Hematopoietic multipotent progenitor cell treated with erythropoietin and hydrocortisone succinate and interleukin-3 and kit ligand, for 6 days (in vitro differentiated cells): ENCODE measurements around the gene DMBX1.
A peak's percentile ranks its signal among the peaks of the same experiment; 100 is the strongest.

Source experiments
- DNase-seq: peaks from one replicate; pipeline ENCODE4 v3.0.0-alpha.2; 2015

Gene DMBX1

GRCh38 chr1:46489638-46490405, at the start of gene DMBX1:
Gene DMBX1 (plus strand): TSS chr1:46489836. CDS start chr1:46507011, 17,175 bp downstream.
- DNase-seq, result peak; percentile 65

GRCh38 chr1:46440478-46440877, 49.2 kb upstream of the DMBX1 start:
- no peak for DNase-seq

- peak; percentile 95 for DNase-seq
Measured at GRCh38 chr1:46442317-46443161, 47.1 kb upstream of the DMBX1 start.

- DNase-seq, result no peak
Measured at GRCh38 chr1:46444466-46444865, 45.2 kb upstream of the DMBX1 start.

DNA sequence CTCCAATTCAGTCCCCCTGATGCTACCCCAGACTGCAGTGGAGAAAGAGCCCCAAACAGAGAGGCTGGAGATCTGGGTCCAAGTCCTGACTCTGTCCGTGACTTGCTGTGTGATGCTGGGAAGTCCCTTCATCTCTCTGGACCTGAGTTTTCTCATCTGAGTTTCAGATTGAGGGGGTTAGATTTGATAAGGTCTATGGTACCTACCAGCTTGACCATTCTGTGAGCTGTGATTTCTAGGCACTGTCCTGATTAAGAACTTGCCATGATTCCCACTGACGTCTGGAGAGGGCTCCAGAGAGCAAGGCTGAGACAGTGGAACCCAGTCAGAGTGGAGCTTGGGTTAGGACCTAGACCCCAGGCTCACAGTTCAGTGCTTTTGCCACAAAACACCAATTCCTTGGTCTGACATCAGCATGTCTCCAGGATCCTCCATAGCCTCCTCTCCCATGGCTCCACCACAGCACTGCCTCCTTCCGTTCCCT, 43.8 kb upstream of the DMBX1 start:
- no peak for DNase-seq

DNA sequence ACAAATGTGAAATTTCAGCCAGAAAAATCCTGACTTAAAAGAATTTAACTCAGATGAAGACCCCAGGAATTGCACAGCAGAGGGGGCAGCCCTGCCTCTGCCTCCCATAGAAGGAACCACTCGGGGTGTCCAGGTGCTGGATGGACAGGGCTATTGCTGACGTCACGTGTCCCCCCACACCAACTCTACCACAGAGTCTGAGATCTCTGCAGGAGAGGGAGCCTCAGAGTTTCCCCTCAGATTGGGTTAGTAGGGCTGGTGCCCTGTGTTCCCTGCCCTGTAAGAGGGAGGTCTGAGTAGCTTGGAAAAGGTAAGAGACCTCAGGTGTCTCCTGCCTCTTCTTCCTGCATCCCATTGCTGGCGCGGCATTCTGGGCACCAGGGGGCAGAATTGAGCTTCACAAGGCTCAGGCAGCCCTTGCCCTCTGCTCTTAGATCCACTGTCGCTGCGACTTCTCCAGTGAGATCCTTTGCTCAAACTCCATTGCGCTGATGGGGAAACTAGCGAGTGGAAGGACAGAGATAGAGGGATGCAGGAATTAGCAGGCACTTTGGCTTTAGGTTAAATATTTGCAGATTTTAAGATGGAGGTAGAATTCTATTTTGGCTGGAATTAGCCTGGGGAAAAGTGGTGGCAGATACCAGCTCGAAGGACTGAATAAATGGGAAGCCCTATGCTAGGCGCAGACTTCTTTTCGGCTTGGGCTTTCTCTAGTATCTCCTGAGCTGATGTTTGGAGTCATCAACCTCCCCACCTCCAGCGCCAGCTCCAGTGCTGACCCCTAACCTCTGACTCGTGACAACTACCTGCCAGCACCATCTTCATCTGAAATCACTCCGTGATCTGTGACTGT, 42.8 kb upstream of the DMBX1 start:
- peak; percentile 90 for DNase-seq

DNA sequence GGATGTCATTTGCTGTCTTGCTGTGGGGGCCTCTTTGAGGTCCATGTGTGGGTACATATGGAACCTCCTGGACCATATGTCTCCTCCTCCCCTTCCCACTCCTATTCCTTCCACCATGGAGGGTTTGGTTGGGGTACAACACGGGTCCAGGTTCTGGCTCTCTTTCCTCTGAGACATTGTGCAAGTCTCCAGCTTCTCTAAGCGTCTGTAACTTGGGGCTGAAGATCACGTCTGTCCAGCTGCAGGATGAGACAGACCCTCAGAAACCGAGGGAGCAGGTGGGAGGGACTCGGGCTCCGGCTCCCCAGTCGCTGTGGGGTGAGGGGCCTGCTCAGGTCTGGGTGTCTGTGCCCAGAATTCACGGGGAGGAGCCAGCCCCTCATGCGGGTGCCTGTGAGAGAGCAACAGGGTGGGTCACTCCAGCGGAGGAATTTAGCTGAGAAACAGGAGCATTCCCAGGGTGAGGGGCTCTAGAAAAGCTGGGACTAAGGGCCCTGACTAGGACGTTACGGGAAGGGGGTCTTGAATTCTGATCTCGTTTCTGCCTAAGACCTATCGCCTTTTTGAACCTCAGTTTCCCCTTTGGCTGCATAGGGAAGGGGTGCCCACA, 42.0 kb upstream of the DMBX1 start:
- no peak for DNase-seq

- no peak for DNase-seq
Measured at GRCh38 chr1:46448109-46448911, 41.3 kb upstream of the DMBX1 start.

DNA sequence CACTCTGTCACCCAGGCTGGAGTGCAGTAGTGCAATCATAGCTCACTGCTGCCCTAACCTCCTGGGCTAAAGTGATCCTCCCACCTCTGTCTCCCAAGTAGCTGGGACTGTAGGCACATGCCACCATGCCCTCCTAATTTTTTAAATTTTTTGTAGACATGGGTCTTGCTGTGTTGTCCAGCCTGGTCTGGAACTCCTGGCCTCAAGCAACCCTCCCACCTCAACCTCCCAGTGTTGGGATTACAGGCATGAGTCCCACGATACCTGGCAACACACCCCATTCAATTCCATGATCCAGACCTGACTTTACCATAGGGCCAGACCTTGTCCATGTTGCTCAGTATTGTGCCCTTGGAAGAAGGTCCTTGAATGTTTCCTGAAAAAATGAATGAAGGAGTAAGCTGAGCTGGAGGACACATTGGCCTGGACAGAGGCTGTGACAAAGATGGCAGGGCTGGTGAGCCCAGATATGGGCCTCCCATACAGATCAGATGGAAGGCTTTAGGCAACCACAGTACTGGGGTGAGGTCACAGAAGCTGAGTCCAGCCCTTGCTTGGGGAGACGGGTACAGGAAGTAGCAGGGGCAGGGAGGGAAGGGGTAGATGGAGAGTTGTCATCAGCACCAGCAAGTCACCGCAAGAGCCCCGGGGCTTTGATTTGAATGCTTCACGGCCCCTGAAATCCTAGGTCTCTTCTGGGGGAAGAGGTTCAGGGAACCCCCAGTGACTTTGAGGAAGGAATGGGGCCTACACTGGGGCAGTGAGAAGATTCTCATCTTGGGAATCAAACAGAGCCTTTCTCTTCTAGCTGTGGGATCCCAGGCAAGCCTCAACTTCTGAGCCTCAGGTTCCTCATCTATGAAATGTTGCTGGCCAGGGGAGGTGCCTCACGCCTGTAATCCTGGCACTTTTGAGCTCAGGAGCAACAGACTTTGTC, 40.1 kb upstream of the DMBX1 start:
- DNase-seq, result peak; percentile 57

DNA sequence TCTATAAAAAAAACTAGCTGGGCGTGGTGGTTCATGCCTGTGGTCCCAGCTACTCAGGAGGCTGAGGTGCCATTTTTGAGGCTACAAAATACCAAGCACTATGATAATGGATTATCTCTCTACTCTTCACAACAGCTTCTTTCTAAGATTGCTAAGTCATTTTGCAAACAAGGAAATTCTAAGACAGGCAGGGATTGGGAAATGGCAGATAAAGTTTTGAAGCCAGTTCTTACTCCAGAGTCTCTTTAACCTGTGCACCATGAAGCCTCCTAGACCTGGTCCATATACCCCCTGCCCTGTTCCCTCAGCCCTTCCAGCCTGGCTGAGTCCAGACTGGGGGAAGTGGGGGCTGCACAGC, 39.5 kb upstream of the DMBX1 start:
- no peak for DNase-seq

GRCh38 chr1:46451948-46452930, 37.4 kb upstream of the DMBX1 start:
- no peak for DNase-seq

- DNase-seq, result no peak
Measured at GRCh38 chr1:46452931-46453325, 36.7 kb upstream of the DMBX1 start.

DNA sequence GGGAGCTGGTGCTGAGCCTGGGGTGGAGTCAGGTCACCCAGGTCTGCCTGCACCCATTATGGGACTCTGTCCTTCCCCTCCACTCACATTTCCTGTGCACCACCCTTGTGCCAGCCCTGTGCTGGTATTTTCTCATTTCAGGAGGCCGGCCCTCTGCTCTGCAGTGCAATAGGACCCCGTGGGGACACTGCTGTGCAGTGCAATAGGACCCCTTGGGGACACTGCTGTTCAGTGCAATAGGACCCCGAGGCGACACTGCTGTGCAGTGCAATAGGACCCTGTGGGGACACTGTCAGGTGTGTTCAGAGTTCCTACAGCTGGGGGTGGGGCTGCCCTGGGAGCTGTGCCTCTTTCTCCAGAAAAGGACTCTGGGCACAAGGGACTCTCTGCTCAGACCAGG, 36.2 kb upstream of the DMBX1 start:
- no peak for DNase-seq

- no peak for DNase-seq
Measured at GRCh38 chr1:46455951-46456350, 33.7 kb upstream of the DMBX1 start.

DNA sequence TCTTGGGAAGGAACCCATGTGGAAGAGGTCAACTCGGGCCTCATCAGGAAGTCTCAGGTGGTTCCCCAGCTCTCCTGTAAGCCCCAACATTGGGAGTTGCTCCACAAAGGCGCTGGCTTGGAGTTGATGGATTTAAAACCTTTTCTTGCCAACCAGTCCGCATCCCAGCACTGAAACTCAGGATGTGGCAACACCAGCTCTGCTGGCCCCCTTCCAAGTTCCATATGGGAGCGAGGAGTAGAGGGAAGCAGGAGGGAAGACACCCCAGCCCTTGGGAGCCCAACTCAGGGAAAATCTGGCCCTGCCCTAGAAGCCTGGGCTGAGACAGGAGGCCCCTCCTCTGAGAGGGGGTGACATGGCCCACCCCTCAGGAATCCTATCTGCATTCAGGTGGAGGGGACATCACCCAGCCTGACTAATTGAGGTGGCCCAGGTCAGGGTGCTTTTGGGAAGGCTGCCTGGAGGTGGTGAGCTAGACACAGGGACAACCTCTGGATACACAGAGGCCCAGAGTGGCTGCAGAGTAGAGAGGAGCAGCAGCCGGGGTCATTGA, 33.1 kb upstream of the DMBX1 start:
- DNase-seq, result no peak

DNA sequence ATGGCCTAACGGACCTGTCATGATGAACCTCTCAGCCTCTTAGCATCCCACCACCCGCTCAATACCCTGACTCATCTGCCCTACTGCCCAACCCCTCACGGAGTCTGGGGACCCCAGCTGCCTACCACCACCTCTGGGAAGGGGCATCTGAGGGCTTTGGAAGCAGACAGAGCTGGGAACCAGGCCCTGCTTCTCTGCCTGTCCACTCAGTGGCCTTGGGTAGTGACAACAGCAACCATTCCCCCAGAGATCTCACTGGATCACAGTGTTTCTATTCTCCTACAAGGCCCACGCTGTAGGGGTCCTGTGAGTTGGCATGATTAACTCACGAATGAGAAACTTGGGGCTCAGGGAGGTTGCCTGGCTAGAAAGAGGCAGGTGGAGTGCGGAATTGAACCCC, 32.5 kb upstream of the DMBX1 start:
- no peak for DNase-seq

DNA sequence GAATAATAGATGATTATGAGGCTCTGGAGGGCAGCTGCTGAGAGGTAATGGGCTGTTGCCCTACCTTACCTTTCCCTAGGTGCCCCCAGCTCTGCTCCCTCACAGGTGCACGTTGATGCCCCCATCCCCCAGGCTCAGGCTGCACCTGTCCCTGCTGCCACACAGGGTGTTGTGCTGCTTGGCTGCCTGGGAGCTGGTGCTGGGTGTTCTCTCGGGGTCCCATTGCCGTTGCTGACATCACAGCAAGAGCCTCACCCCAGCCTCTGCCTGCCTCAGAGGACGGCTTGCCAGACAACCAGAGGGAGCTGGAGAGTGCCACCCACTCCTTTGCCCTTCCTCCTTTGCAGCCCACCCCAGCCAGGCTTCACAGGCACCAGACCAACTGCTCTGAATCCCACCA, 31.4 kb upstream of the DMBX1 start:
- DNase-seq, result no peak

DNA sequence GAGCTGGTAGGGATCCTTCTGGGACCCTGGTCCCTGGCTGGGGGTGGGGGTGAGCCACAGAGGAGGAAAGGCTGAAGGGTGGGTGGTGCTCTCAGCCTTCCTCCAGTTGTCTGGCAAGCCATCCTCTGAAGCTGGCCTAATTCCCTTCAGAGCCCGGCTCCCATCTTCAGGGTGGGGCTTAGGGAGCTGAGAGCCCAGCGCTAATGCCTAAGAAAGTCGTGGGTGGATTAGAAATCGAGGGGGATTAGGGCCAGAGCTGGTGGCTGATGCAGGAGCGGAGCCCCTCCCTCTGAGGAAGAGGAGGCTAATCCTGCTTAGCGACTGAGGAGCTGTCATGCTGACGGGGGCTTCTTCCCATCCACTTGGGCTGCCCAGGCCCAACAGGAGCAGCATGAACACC, 30.8 kb upstream of the DMBX1 start:
- DNase-seq, result no peak

- no peak for DNase-seq
Measured at GRCh38 chr1:46459315-46459714, 30.3 kb upstream of the DMBX1 start.
